ENCODE measurements around the gene AGFG2. TPM values are rescaled to one million over a fixed set of nuclear protein-coding genes. Genes with fewer than 3 reads are reported as not detected.

Gene AGFG2
- total and polyA plus RNA-seq, 2 of the 13 experiments (the other 11 are each of a cell fraction or from before 2014, with no cell fraction given), result 125 to 132 TPM

DNA sequence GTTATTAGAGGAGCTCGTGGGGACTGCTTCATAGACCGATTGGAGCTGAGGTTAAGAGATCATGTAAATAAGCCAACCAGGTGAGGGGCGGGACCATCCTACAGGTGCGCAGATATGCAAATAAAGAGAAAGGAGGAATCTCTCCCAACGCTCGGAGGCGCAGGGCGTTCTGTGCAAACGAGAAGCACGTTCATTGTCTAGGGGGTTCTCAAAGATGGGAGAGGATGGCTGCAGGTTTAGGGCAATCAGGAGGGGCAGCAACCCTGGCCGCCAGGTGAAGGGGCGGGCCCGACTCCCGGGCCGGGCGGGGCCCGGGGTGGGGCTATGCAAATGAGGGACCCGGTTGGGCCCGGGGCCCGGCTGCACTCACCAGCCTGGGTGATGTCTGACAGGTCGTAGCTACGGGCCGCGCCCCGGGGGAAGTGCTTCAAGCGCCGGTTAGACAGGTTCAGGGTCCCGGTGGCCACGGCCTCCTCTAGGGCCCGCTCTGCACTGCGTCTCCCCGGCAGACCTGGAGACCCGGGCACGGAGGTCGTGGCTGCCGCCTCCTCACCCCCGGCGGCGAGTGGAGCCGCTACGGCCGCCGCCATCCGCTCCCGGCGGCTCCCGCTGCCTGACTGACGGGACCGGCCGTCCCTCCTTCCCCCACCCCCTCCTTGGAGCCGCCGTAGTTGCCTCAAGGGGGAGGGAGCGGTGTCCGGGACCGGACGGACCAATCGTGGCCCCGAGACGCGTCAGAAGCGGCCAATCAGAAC lies 46.7 kb downstream of the AGFG2 start, which contains the start of gene LRCH4 (continued):
- TF ChIP-seq, protein P1, sequence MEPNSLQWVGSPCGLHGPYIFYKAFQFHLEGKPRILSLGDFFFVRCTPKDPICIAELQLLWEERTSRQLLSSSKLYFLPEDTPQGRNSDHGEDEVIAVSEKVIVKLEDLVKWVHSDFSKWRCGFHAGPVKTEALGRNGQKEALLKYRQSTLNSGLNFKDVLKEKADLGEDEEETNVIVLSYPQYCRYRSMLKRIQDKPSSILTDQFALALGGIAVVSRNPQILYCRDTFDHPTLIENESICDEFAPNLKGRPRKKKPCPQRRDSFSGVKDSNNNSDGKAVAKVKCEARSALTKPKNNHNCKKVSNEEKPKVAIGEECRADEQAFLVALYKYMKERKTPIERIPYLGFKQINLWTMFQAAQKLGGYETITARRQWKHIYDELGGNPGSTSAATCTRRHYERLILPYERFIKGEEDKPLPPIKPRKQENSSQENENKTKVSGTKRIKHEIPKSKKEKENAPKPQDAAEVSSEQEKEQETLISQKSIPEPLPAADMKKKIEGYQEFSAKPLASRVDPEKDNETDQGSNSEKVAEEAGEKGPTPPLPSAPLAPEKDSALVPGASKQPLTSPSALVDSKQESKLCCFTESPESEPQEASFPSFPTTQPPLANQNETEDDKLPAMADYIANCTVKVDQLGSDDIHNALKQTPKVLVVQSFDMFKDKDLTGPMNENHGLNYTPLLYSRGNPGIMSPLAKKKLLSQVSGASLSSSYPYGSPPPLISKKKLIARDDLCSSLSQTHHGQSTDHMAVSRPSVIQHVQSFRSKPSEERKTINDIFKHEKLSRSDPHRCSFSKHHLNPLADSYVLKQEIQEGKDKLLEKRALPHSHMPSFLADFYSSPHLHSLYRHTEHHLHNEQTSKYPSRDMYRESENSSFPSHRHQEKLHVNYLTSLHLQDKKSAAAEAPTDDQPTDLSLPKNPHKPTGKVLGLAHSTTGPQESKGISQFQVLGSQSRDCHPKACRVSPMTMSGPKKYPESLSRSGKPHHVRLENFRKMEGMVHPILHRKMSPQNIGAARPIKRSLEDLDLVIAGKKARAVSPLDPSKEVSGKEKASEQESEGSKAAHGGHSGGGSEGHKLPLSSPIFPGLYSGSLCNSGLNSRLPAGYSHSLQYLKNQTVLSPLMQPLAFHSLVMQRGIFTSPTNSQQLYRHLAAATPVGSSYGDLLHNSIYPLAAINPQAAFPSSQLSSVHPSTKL (CRISPR knock-in tag; IDR thresholded peaks at IDR 0.05), result peak; percentile 42; the same call in 1 of the 2 replicates
- TF ChIP-seq ZNF432 (CRISPR knock-in tag; IDR thresholded peaks at IDR 0.05; ENCODE audit: borderline replicate concordance), result no peak
- TF ChIP-seq ISX (CRISPR knock-in tag; conservative IDR thresholded peaks at IDR 0.05), result no peak
- TF ChIP-seq MED1 (CRISPR knock-in tag; IDR thresholded peaks at IDR 0.05), result peak; percentile 43; the same call in 1 of the 2 replicates
- 0 out of 2 replicates have a peak, but pooled peaks have one; percentile 26 for TF ChIP-seq RBAK (CRISPR knock-in tag; IDR thresholded peaks at IDR 0.05)
- TF ChIP-seq, protein P2, sequence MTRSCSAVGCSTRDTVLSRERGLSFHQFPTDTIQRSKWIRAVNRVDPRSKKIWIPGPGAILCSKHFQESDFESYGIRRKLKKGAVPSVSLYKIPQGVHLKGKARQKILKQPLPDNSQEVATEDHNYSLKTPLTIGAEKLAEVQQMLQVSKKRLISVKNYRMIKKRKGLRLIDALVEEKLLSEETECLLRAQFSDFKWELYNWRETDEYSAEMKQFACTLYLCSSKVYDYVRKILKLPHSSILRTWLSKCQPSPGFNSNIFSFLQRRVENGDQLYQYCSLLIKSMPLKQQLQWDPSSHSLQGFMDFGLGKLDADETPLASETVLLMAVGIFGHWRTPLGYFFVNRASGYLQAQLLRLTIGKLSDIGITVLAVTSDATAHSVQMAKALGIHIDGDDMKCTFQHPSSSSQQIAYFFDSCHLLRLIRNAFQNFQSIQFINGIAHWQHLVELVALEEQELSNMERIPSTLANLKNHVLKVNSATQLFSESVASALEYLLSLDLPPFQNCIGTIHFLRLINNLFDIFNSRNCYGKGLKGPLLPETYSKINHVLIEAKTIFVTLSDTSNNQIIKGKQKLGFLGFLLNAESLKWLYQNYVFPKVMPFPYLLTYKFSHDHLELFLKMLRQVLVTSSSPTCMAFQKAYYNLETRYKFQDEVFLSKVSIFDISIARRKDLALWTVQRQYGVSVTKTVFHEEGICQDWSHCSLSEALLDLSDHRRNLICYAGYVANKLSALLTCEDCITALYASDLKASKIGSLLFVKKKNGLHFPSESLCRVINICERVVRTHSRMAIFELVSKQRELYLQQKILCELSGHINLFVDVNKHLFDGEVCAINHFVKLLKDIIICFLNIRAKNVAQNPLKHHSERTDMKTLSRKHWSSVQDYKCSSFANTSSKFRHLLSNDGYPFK (CRISPR knock-in tag; IDR thresholded peaks at IDR 0.05; ENCODE audit: borderline replicate concordance), result peak; percentile 64; the same call in 1 of the 2 replicates
- TF ChIP-seq ZNF780A (CRISPR knock-in tag; IDR thresholded peaks at IDR 0.05), result no peak
- TF ChIP-seq ARNT2 (CRISPR knock-in tag; IDR thresholded peaks at IDR 0.05; ENCODE audit: low read depth), result no peak; the same call in 1 of the 2 replicates
- no peak for TF ChIP-seq ZNF3 (CRISPR knock-in tag; IDR thresholded peaks at IDR 0.05)
- no peak for TF ChIP-seq STAT5B (CRISPR knock-in tag; IDR thresholded peaks at IDR 0.05)
- peak; percentile 69; the same call in 1 of the 2 replicates for TF ChIP-seq DMAP1 (CRISPR knock-in tag; IDR thresholded peaks at IDR 0.05)
- TF ChIP-seq SMARCE1 (IDR thresholded peaks at IDR 0.05; ENCODE audit: borderline replicate concordance), result no peak
- TF ChIP-seq BRCA1 (CRISPR knock-in tag; IDR thresholded peaks at IDR 0.05), result no peak
- TF ChIP-seq, protein P3, sequence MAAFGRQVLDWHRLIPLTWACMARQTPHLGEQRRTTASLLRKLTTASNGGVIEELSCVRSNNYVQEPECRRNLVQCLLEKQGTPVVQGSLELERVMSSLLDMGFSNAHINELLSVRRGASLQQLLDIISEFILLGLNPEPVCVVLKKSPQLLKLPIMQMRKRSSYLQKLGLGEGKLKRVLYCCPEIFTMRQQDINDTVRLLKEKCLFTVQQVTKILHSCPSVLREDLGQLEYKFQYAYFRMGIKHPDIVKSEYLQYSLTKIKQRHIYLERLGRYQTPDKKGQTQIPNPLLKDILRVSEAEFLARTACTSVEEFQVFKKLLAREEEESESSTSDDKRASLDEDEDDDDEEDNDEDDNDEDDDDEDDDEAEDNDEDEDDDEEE (CRISPR knock-in tag; IDR thresholded peaks at IDR 0.05), result no peak
- TF ChIP-seq, protein P4, sequence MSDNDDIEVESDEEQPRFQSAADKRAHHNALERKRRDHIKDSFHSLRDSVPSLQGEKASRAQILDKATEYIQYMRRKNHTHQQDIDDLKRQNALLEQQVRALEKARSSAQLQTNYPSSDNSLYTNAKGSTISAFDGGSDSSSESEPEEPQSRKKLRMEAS (IDR thresholded peaks at IDR 0.05), result peak; percentile 47; the same call in 1 of the 2 replicates
- TF ChIP-seq, protein P5, sequence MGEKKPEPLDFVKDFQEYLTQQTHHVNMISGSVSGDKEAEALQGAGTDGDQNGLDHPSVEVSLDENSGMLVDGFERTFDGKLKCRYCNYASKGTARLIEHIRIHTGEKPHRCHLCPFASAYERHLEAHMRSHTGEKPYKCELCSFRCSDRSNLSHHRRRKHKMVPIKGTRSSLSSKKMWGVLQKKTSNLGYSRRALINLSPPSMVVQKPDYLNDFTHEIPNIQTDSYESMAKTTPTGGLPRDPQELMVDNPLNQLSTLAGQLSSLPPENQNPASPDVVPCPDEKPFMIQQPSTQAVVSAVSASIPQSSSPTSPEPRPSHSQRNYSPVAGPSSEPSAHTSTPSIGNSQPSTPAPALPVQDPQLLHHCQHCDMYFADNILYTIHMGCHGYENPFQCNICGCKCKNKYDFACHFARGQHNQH (CRISPR knock-in tag; IDR thresholded peaks at IDR 0.05), result peak; percentile 86
- TF ChIP-seq ZNF367 (CRISPR knock-in tag; IDR thresholded peaks at IDR 0.05; ENCODE audit: borderline replicate concordance), result no peak
- TF ChIP-seq, protein P6, sequence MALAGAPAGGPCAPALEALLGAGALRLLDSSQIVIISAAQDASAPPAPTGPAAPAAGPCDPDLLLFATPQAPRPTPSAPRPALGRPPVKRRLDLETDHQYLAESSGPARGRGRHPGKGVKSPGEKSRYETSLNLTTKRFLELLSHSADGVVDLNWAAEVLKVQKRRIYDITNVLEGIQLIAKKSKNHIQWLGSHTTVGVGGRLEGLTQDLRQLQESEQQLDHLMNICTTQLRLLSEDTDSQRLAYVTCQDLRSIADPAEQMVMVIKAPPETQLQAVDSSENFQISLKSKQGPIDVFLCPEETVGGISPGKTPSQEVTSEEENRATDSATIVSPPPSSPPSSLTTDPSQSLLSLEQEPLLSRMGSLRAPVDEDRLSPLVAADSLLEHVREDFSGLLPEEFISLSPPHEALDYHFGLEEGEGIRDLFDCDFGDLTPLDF (CRISPR knock-in tag; IDR thresholded peaks at IDR 0.05), result no peak
